Dermis blood vessel endothelial cell (primary cell): ENCODE results near the gene PNMA8C. TPM values are rescaled to one million over a fixed set of nuclear protein-coding genes. Genes with fewer than 3 reads are reported as not detected.
A peak's percentile ranks its signal among the peaks of the same experiment; 100 is the strongest.
"Not testable (repeated sequence)": the region's sequence is repeated elsewhere in the genome, so short reads cannot be mapped to it uniquely, and the experiment has no call there.

ENCODE experiments used
- DNase-seq: peaks from one replicate; pipeline ENCODE4 v3.0.0; 2010
- total RNA-seq: library from RNA; depleted of rRNA; stranded (reverse); fragments of >200 nt; gene quantifications from 2 replicates; pipeline ENCODE4 v1.2.3, GENCODE V29; 2014

The PNMA8C gene
- total RNA-seq, 1 donor from 2014 or later = not detected

GRCh38 chr19:46447006-46447405 lies 18.3 kb upstream of the PNMA8C start:
- no peak for DNase-seq

GRCh38 chr19:46446021-46446420 lies 17.3 kb upstream of the PNMA8C start:
- DNase-seq = no peak

- DNase-seq = peak; percentile 53
Observed at GRCh38 chr19:46442808-46443450, 14.2 kb upstream of the PNMA8C start.

- no peak for DNase-seq
Observed at GRCh38 chr19:46441866-46442265, 13.1 kb upstream of the PNMA8C start.

- not testable (repeated sequence) for DNase-seq
Observed at GRCh38 chr19:46435689-46436088, 7.0 kb upstream of the PNMA8C start.

- no peak for DNase-seq
Observed at GRCh38 chr19:46435009-46435408, 6.3 kb upstream of the PNMA8C start.

GRCh38 chr19:46433470-46433869 lies 4.7 kb upstream of the PNMA8C start:
- DNase-seq = not testable (repeated sequence)

GRCh38 chr19:46431824-46432223 lies 3.1 kb upstream of the PNMA8C start:
- DNase-seq = no peak

GRCh38 chr19:46429999-46430398 lies 1.3 kb upstream of the PNMA8C start:
- no peak for DNase-seq

GRCh38 chr19:46427518-46428045 lies 1.2 kb downstream of the PNMA8C start:
- no peak for DNase-seq

- DNase-seq = peak; percentile 76
Observed at GRCh38 chr19:46426506-46427162, 2.1 kb downstream of the PNMA8C start.

- peak; percentile 27 for DNase-seq
Observed at GRCh38 chr19:46426035-46426505, 2.7 kb downstream of the PNMA8C start.

GRCh38 chr19:46423188-46423587 lies 5.5 kb downstream of the PNMA8C start:
- no peak for DNase-seq

GRCh38 chr19:46422344-46422743 lies 6.4 kb downstream of the PNMA8C start:
- DNase-seq = no peak

- DNase-seq = no peak
Observed at GRCh38 chr19:46420056-46420455, 8.7 kb downstream of the PNMA8C start.

GRCh38 chr19:46415804-46416709 lies 12.7 kb downstream of the PNMA8C start:
- DNase-seq = peak; percentile 63

GRCh38 chr19:46414899-46415298 lies 13.8 kb downstream of the PNMA8C start:
- not testable (repeated sequence) for DNase-seq

GRCh38 chr19:46413262-46414031 lies 15.3 kb downstream of the PNMA8C start, which contains the start of gene CCDC8:
Gene CCDC8 (minus strand): TSS chr19:46413564. CDS start chr19:46412810, 754 bp downstream.
- DNase-seq = peak; percentile 53

GRCh38 chr19:46412650-46413261 lies 16.0 kb downstream of the PNMA8C start:
- DNase-seq = no peak

- no peak for DNase-seq
Observed at GRCh38 chr19:46411925-46412649, 16.6 kb downstream of the PNMA8C start.
